Thyroid gland (tissue), 4 donors: ENCODE results near the gene FAM47E.

Experiments used
- POLR2A ChIP-seq, 2 donors: fragments of 450-650 bp; IDR thresholded peaks; one replicate each; pipeline ENCODE4 v1.6.1; 2017; ENCODE audit warnings: antibody characterized with exemption in 2 of 2, mild to moderate bottlenecking in 2 of 2, moderate library complexity in 1 of 2
- TF ChIP-seq, protein P1 (sequence below), 6 experiments: fragments of 200-600 bp in 3 of 6; fragments of 450-650 bp in 3 of 6; sonication (generic) in 3 of 6; IDR thresholded peaks; one replicate each; pipeline ENCODE4 v1.5.1; 2016 to 2019; ENCODE audit warnings: antibody characterized with exemption in 6 of 6, mild to moderate bottlenecking in 2 of 6, inconsistent platforms in 1 of 6, moderate library complexity in 1 of 6

DNA sequence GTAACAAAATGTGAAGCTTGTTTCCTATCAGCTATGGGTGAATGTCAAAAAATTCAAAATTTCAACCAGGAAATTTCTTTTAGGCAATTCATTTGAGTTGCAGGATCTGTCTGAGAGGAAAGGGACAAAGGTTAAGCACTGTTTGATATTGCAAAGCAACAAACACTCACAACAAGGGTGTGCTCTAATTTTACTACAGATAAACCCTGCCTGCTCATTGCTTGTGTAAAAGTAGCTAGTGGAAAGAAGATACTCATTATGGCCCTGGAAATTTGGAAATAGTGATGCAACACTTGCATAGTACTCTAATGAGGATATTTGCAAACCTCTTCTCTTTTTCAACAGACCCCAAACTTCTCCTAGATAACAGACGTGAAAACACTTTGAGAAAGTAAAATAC lies 27.1 kb downstream of the FAM47E start:
- TF ChIP-seq, protein P1, sequence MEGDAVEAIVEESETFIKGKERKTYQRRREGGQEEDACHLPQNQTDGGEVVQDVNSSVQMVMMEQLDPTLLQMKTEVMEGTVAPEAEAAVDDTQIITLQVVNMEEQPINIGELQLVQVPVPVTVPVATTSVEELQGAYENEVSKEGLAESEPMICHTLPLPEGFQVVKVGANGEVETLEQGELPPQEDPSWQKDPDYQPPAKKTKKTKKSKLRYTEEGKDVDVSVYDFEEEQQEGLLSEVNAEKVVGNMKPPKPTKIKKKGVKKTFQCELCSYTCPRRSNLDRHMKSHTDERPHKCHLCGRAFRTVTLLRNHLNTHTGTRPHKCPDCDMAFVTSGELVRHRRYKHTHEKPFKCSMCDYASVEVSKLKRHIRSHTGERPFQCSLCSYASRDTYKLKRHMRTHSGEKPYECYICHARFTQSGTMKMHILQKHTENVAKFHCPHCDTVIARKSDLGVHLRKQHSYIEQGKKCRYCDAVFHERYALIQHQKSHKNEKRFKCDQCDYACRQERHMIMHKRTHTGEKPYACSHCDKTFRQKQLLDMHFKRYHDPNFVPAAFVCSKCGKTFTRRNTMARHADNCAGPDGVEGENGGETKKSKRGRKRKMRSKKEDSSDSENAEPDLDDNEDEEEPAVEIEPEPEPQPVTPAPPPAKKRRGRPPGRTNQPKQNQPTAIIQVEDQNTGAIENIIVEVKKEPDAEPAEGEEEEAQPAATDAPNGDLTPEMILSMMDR (IDR thresholded peaks at IDR 0.05) = no peak
- TF ChIP-seq POLR2A (IDR thresholded peaks at IDR 0.05) = no peak
